Astrocyte (in vitro differentiated cells and primary cell): ENCODE data around the gene GPATCH11. TPM values are rescaled to one million over a fixed set of nuclear protein-coding genes. Genes with fewer than 3 reads are reported as not detected.

Experiments used
- DNase-seq: peaks from one replicate; pipeline ENCODE4 v3.0.0-alpha.2; 2010; ENCODE audit warnings: low read depth
- FAIRE-seq: peaks from 2 replicates; lab custom pipeline; 2011; peaks lifted over from hg19 to GRCh38; lab: Jason Lieb, UNC
- H2AFZ ChIP-seq: 2 replicates; pipeline ENCODE4 v1.6.0; 2012; ENCODE audit warnings: low read depth, low read length, inconsistent platforms
- H3K27ac ChIP-seq: 2 replicates; pipeline ENCODE4 v1.5.1; 2011; ENCODE audit warnings: low read depth, low read length, inconsistent platforms
- H3K27me3 ChIP-seq: 2 replicates; pipeline ENCODE4 v1.6.0; 2011; ENCODE audit warnings: low read length, inconsistent platforms; ENCODE audit not compliant: insufficient read depth
- H3K36me3 ChIP-seq: 2 replicates; pipeline ENCODE4 v1.5.1; 2011; ENCODE audit warnings: low read length, inconsistent platforms; ENCODE audit not compliant: insufficient read depth
- H3K4me1 ChIP-seq: 2 replicates; pipeline ENCODE4 v1.5.1; 2011; ENCODE audit warnings: low read length, inconsistent platforms; ENCODE audit not compliant: insufficient read depth
- H3K4me2 ChIP-seq: 2 replicates; pipeline ENCODE4 v1.6.0; 2012; ENCODE audit warnings: low read length, inconsistent platforms
- H3K4me3 ChIP-seq: 2 replicates; pipeline ENCODE4 v1.5.1; 2011; ENCODE audit warnings: low read depth, mild to moderate bottlenecking, low read length, inconsistent platforms; ENCODE audit not compliant: insufficient read depth
- H3K79me2 ChIP-seq: 2 replicates; pipeline ENCODE4 v1.6.0; 2012; ENCODE audit warnings: mild to moderate bottlenecking, low read length, inconsistent platforms; ENCODE audit not compliant: insufficient read depth
- H3K9ac ChIP-seq: 2 replicates; pipeline ENCODE4 v1.6.0; 2012; ENCODE audit warnings: mild to moderate bottlenecking, low read length, inconsistent platforms
- H3K9me3 ChIP-seq: 2 replicates; pipeline ENCODE4 v1.5.1; 2012; ENCODE audit warnings: low read depth, mild to moderate bottlenecking, low read length, inconsistent platforms; ENCODE audit not compliant: insufficient read depth
- H4K20me1 ChIP-seq: 2 replicates; pipeline ENCODE4 v1.6.0; 2012; ENCODE audit warnings: low read length, inconsistent platforms; ENCODE audit not compliant: insufficient read depth
- H3K27ac Mint-ChIP-seq: one replicate; pipeline ENCODE4 v1.8.0; 2021; ENCODE audit warnings: mild to moderate bottlenecking, mixed read lengths; ENCODE audit not compliant: unreplicated experiment
- H3K27me3 Mint-ChIP-seq: one replicate; pipeline ENCODE4 v1.8.0; 2021; ENCODE audit warnings: low read depth, mixed read lengths; ENCODE audit not compliant: unreplicated experiment
- H3K36me3 Mint-ChIP-seq: one replicate; pipeline ENCODE4 v1.8.0; 2021; ENCODE audit warnings: low read depth, mixed read lengths; ENCODE audit not compliant: unreplicated experiment
- H3K4me1 Mint-ChIP-seq: one replicate; pipeline ENCODE4 v1.8.0; 2021; ENCODE audit warnings: low read depth, mixed read lengths; ENCODE audit not compliant: unreplicated experiment
- H3K4me3 Mint-ChIP-seq: one replicate; pipeline ENCODE4 v1.8.0; 2021; ENCODE audit warnings: mild to moderate bottlenecking, moderate library complexity, mixed read lengths; ENCODE audit not compliant: unreplicated experiment
- H3K9me3 Mint-ChIP-seq: one replicate; pipeline ENCODE4 v1.8.0; 2021; ENCODE audit warnings: mild to moderate bottlenecking, mixed read lengths; ENCODE audit not compliant: unreplicated experiment
- EZH2 ChIP-seq: IDR thresholded peaks from 2 replicates; pipeline ENCODE4 v1.6.1; 2012; ENCODE audit warnings: mild to moderate bottlenecking, low read length, inconsistent platforms; ENCODE audit not compliant: insufficient read depth
- total RNA-seq: library from RNA; stranded (reverse); gene quantifications from 2 replicates; pipeline ENCODE4 v1.2.1, GENCODE V29; 2021
- TF ChIP-seq, protein P1 (sequence below): IDR thresholded peaks from 2 replicates; pipeline ENCODE4 v1.5.1; 2011; ENCODE audit warnings: low read depth, mild to moderate bottlenecking, inconsistent platforms, low read length, moderate library complexity; ENCODE audit not compliant: insufficient read depth

GPATCH11 gene
- total RNA-seq, 1 donor from 2014 or later = 5.7 TPM

DNA sequence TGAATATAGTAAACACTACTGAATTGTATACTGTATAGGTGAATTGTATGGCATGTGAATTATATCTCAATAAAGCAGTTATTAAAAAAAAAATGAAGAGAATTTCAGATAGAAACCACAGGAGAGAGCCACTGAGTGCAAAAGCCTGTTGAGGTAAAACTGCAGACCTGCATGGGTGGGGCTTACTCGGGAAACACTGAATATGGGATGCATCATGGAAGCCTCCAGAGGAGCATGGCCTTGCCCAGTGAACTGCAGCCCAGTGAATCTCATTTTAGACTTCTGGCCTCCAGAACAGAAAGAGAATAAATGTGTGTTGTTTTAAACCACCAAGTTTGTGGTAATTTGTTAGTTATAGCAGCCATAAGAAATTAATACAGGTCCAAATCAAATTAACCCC lies 15.7 kb downstream of the GPATCH11 start:
- no peak overlapping the region for H3K4me3 ChIP-seq
- no peak overlapping the region for H3K9ac ChIP-seq
- H3K4me1 Mint-ChIP-seq = peaks cover 20% of the 10 kb centered on the region
- no peaks in the 10 kb centered on the region for H3K9me3 Mint-ChIP-seq
- no peaks in the 10 kb centered on the region for H3K4me1 ChIP-seq
- no peaks in the 10 kb centered on the region for H3K27me3 Mint-ChIP-seq
- H3K9me3 ChIP-seq = no peaks in the 10 kb centered on the region
- H3K27ac Mint-ChIP-seq = no peak overlapping the region
- H3K4me2 ChIP-seq = no peak overlapping the region
- H3K27me3 ChIP-seq = no peaks in the 10 kb centered on the region
- peaks cover 11% of the 10 kb centered on the region for H3K36me3 ChIP-seq
- TF ChIP-seq, protein P1, sequence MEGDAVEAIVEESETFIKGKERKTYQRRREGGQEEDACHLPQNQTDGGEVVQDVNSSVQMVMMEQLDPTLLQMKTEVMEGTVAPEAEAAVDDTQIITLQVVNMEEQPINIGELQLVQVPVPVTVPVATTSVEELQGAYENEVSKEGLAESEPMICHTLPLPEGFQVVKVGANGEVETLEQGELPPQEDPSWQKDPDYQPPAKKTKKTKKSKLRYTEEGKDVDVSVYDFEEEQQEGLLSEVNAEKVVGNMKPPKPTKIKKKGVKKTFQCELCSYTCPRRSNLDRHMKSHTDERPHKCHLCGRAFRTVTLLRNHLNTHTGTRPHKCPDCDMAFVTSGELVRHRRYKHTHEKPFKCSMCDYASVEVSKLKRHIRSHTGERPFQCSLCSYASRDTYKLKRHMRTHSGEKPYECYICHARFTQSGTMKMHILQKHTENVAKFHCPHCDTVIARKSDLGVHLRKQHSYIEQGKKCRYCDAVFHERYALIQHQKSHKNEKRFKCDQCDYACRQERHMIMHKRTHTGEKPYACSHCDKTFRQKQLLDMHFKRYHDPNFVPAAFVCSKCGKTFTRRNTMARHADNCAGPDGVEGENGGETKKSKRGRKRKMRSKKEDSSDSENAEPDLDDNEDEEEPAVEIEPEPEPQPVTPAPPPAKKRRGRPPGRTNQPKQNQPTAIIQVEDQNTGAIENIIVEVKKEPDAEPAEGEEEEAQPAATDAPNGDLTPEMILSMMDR = no peak
- no peak for TF ChIP-seq EZH2
- no peak overlapping the region for H3K4me3 Mint-ChIP-seq
- H2AFZ ChIP-seq = no peak overlapping the region
- peaks cover 20% of the 10 kb centered on the region for H3K36me3 Mint-ChIP-seq
- no peaks in the 10 kb centered on the region for H3K79me2 ChIP-seq
- no peak for DNase-seq
- H4K20me1 ChIP-seq = no peaks in the 10 kb centered on the region
- no peak overlapping the region for H3K27ac ChIP-seq
- FAIRE-seq = no peak

GRCh38 chr2:37102588-37102987 lies 18.3 kb downstream of the GPATCH11 start:
- Mint-ChIP-seq H3K9me3 (no peaks in the 10 kb centered on the region), H3K4me3 (no peak overlapping the region), H3K27ac (no peak overlapping the region), H3K4me1 (peaks cover 20% of the 10 kb centered on the region), H3K27me3 (no peaks in the 10 kb centered on the region), H3K36me3 (peaks cover 27% of the 10 kb centered on the region)
- no peaks in the 10 kb centered on the region for H3K27me3 ChIP-seq
- H2AFZ ChIP-seq = no peak overlapping the region
- no peaks in the 10 kb centered on the region for H3K4me1 ChIP-seq
- DNase-seq (no peak), FAIRE-seq (no peak)
- no peaks in the 10 kb centered on the region for H3K79me2 ChIP-seq
- H4K20me1 ChIP-seq = no peaks in the 10 kb centered on the region
- no peak overlapping the region for H3K27ac ChIP-seq
- no peak for TF ChIP-seq EZH2
- TF ChIP-seq, protein P1 = no peak
- no peak overlapping the region for H3K9ac ChIP-seq
- H3K9me3 ChIP-seq = no peaks in the 10 kb centered on the region
- H3K4me2 ChIP-seq = no peak overlapping the region
- peaks cover 16% of the 10 kb centered on the region for H3K36me3 ChIP-seq
- no peak overlapping the region for H3K4me3 ChIP-seq

- Histone ChIP-seq H3K79me2 (no peaks in the 10 kb centered on the region), H3K36me3 (peaks cover 20% of the 10 kb centered on the region), H3K9ac (no peak overlapping the region), H3K4me3 (no peak overlapping the region), H4K20me1 (no peaks in the 10 kb centered on the region), H3K9me3 (no peaks in the 10 kb centered on the region), H3K4me1 (no peaks in the 10 kb centered on the region), H2AFZ (no peak overlapping the region), H3K27ac (no peak overlapping the region), H3K4me2 (peak overlapping the region; percentile 16), H3K27me3 (no peaks in the 10 kb centered on the region)
- FAIRE-seq = no peak
- Mint-ChIP-seq H3K4me3 (no peak overlapping the region), H3K4me1 (peaks cover 16% of the 10 kb centered on the region), H3K27ac (no peak overlapping the region), H3K27me3 (no peaks in the 10 kb centered on the region), H3K36me3 (peaks cover 38% of the 10 kb centered on the region), H3K9me3 (no peaks in the 10 kb centered on the region)
- DNase-seq = no peak
- TF ChIP-seq, protein P1 = no peak
- TF ChIP-seq EZH2 = no peak
Observed at GRCh38 chr2:37104178-37104577, 19.9 kb downstream of the GPATCH11 start.
